GM19397 (cell line): ENCODE results near the gene RRAGB.
A peak's percentile ranks its signal among the peaks of the same experiment; 100 is the strongest.
"Not testable (repeated sequence)": the region's sequence is repeated elsewhere in the genome, so short reads cannot be mapped to it uniquely, and the experiment has no call there.

Experiments used
- ATAC-seq: cut with Tn5 transposase; IDR thresholded peaks from one replicate; pipeline ENCODE4 v1.9.1; 2021; ENCODE audit warnings: mild to moderate bottlenecking, moderate library complexity; ENCODE audit not compliant: unreplicated experiment

RRAGB gene, protein sequence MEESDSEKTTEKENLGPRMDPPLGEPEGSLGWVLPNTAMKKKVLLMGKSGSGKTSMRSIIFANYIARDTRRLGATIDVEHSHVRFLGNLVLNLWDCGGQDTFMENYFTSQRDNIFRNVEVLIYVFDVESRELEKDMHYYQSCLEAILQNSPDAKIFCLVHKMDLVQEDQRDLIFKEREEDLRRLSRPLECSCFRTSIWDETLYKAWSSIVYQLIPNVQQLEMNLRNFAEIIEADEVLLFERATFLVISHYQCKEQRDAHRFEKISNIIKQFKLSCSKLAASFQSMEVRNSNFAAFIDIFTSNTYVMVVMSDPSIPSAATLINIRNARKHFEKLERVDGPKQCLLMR

DNA sequence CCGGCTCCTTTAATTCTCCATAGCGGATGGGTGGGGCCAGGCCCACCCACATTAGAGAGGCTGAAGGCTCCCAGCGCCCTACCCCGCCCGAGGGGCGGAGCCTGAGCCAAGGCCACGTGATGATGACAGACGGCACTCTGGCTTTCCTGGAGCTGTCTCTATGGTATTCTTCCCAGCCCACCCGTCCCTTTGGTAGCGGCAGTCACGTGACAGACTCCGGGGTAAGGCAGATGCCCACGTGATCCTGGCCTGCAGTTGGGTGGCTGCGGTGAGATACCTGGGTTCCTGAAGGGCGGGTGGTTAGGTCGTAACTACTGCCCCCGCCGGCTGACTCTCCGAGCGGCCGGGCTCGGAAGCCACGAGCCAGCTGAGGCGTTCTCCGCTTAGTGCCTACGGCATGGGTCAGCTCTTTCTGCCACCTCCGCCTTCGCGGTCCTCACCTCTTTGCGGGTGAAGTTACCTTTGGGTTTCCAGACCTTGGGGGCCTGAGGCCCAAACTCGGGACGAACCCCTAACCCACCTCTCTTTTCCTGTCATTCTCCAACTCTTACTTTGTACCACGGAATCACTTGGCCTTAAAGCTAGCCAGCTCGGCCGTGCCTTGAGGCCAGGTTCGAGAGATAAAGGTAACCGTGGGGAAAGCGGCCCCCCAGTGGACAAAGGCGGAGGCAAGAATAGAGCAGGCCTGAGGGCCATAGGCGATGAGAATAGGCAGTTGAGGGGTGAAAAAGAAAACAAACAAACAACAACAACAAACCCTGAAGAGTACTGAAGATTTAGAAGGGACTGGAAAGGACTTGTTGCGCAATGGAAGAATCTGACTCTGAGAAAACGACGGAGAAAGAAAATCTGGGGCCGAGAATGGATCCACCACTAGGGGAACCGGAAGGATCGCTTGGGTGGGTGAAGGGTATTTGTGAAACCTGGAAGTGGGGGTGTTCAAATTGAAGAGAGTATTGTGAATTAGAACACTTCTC, at the start of gene RRAGB:
Gene RRAGB (plus strand): TSS at position 229 of the 977 bp plus-strand sequence. CDS start 579 bp downstream, at position 808.
- ATAC-seq: peak; percentile 99

DNA sequence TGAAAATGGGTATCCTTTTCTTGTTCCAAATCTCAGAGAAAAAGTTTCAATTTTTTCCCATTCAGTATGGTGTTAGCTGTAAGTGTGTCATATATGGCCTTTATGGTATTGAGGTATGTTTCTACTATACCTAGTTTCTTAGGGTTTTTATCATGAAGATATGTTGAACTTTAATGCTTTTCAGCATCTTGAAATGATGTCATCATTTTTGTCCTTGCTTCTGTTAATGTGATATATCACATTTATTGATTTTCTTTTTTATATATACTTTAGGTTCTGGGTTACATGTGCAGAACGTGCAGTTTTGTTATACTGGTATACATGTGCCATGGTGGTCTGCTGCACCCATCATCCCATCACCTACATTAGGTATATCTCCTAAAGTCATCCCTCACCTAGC, 49.5 kb upstream of the RRAGB start:
- no peak for ATAC-seq

DNA sequence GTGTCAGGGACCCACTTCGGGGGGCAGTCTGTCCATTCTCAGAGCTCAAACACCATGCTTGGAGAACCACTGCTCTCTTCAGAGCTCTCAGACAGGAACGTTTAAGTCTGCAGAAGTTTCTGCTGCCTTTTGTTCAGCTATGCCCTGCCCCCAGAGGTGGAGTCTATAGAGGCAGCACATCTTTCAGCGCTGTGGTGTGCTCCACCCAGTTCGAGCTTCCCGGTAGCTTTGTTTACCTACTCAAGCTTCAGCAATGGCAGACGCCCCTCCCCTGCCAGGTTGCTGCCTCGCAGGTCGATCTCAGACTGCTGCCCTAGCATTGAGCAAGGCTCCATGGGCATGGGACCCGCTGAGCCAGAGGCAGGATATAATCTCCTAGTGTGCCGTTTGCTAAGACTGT, 29.0 kb upstream of the RRAGB start:
- ATAC-seq: not testable (repeated sequence)

DNA sequence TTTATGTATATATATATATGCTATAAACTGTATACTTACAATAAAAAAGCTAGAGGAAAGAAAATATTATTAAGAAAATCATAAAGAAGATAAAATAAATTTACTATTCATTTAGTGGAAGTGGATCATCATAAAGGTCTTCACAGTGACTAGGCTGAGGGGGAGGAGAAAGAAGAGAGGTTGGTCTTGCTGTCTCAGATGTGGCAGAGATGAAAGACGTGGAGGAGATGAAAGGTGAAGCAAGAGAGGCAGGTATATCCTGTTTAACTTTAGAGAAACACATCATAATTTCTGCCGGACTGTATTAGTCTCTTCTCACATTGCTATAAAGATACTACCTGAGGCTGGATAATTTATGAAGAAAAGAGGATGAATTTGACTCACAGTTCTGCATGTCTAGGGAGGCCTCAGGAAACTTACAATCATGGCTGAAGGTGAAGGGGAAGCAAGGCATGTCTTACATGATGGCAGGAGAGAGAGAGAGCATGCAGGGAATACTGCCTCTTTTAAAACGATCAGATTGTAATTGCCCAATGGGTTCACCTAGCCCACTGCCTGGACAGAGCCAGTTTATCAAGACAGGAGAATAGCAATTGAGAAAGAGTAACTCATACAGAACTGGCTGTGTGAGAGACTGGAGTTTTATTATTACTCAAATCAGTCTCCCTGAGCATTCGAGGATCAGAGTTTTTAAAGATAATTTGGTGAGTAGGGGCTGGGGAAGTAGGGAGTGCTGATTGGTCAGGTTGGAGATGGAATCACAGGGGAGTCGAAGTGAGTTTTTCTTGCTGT, 22.1 kb upstream of the RRAGB start:
- no peak for ATAC-seq

DNA sequence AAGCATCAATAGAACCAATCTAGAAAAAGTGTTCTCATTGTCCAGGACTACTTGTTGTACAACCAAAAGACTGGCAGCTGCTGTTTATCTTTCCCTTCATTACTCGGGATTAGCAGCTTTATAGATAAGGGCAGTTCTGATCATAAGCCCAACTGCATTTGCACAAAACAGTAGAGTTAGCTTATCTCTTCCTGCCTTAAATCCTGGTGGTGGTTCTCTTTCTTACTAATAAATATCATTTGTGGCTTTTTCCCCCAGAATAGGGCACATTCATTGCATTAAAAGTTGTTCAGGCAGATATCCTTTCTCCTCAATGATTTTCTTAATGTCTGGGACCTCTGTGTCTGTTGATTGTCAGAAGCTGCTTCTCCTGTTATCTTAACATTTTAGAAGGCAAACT, 20.2 kb upstream of the RRAGB start:
- no peak for ATAC-seq

DNA sequence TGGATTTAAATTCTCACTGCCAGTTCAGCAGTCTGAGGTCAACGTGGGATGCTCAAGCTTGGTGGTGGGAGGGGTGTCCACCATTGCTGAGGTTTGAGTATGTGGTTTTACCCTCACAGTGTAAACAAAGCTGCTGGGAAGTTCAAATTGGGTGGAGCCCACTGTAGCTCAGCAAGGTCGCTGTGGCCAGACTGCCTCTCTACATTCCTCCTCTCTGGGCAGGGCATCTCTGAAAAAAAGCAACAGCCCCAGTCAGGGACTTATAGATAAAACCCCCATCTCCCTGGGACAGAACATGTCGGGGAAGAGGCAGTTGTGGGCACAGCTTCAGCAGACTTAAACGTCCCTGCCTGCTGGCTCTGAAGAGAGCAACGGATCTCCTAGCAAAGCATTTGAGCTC, 14.9 kb upstream of the RRAGB start:
- no peak for ATAC-seq

DNA sequence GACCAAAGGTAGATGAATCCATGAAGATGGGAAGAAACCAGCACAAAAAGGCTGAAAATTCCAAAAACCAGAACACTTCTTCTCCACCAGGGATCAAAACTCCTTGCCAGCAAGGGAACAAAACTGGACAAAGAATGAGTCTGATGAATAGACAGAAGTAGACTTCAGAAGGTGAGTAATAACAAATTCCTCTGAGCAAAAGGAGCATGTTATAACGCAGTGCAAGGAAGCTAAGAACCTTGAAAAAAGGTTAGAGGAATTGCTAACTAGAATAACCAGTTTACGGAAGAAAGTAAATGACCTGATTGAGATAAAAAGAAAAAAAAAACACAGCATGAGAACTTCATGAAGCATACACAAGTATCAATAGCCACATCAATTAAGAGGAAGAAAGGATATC, 14.1 kb upstream of the RRAGB start:
- ATAC-seq: not testable (repeated sequence)

DNA sequence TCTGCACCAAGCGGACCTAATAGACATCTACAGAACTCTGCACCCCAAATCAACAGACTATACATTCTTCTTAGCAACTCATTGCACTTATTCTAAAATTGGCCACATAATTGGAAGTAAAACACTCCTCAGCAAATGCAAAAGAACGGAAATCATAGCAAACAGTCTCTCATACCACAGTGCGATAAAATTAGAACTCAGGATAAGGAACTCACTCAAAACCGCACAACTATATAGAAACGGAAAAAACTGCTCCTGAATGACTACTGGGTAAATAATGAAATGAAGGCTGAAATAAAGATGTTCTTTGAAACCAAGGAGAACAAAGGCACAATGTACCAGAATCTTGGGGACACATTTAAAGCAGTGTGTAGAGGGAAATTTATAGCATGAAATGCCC, 12.5 kb upstream of the RRAGB start:
- ATAC-seq: not testable (repeated sequence)

DNA sequence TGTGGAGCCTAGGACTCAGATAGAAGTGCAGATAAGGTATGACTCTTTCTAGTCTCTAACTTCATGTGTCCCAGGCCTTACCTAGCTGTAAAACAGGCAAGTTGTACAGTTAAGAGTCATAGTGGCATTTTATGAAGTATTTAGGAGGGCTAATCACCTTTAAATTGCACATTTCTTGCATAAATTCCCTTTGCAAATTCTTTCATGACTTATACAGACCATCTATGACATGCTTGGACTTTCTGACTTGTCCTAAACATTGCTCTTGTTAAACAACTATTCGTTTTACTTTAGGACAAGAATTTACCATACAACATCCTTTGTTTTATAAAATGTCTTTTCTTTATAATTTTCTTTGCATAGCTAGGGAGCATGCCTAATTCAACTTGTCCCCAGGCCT, 7.8 kb upstream of the RRAGB start:
- ATAC-seq: no peak

DNA sequence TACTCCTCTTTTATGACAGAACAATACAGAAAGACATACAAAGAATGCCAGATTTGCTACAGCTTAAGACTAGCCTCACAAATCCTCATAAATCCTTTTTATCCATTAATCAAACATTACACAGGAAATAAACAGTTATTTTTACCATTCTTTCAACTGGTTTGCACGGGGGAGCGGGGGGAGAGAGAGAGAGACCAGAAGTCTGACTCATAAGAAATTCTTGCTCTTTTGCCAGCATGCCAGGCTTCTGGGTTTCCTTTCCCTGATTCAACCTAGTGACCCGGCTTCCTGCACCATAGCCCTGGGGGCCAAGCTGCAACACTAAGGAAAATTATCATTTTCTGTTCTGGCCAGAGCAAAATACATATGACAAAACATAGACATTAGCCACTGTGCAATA, 6.8 kb upstream of the RRAGB start:
- ATAC-seq: no peak

DNA sequence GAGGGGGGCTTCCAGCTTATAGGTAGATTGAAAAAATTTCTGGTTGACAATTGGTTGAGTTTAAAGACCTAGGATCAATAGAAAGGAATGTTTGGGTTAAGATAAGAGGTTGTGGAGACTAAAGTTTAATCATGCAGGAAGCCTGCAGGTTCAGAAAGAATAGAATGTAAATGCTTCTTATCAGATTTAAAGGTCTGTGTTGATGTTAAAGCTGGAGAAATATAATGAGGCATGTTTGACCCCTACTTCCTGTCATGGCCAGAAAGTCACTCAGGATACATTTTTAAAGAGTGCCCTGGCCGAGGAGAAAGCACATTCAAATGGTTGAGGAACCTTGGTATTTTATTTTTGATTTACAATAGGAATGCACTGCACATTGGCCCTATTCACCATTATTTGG, 3.9 kb upstream of the RRAGB start:
- no peak for ATAC-seq

DNA sequence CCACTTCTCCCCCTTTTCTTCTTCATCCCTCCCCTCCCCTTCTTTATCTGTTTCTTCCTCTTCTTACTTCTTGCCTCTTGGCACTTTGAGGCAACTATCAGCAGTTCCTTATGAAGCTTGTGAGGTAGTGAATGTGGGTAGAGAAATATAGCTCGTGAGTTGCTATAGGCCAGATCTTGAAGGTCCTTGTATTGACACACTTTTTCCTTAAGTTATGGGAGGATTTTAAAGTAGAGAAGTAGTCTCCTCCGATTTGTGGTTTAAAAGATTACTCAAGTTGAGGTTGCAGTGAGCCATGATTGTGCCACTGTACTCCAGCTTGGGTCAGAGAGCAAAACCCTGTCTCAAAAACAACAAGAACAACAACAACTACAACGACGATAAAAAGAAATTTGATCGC, 3.4 kb upstream of the RRAGB start:
- ATAC-seq: no peak

DNA sequence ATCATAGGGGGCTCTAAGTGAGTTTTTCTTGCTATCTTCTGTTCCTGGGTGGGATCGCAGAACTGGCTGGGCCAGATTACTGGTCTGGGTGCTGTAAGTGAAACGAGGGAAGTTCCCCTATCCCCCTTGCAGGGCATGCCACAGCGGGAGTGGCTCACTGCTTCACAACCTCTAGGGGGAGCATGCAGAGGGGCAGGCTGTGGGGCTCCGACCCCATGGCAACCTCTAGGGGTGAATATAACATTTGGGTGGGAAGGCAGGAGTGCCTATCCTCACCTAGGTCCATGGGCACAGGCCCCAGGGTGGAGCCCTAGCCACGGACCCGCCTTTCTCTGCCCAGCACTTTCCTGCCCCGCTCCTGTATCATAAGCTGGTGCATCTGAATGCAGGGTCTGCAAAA, 1.7 kb upstream of the RRAGB start:
- no peak for ATAC-seq

DNA sequence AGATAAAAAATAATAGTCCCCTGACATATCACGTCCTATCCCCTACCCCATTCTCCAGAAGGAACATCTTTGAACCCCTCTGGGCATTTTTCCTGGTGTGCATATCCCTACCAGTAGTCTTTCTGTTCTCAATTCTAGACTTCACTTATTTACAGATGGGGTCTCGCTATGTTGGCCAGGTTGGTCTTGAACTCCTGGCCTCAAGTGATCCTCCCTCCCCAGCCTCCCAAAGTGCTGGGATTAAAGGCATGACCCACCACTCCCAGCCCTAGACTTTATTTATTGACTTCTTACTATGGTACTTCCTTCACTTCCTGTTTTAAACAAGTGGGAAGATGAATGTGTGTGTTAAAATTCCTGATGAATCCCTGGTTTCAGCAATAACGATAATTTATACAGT, 612 bp upstream of the RRAGB start:
- no peak for ATAC-seq

DNA sequence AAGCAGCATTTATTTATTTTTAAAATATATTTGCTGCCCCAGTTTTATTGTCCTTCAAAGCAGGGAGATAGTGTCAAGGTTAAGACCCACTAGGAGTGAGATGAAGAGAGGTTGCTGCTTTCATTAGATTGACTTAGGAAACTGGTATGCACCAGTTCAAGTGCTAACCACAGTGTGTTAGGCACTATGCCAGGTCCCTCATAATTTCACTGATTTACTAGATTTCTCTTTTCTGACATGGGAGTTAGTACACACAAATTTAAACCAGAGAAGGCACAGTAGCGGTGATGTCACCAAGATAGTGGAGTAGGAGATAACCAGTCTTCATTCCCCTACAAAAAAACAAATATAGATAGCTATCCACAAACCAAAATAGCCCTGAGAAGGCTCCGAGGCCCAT, 14.3 kb downstream of the RRAGB start:
- ATAC-seq: no peak

DNA sequence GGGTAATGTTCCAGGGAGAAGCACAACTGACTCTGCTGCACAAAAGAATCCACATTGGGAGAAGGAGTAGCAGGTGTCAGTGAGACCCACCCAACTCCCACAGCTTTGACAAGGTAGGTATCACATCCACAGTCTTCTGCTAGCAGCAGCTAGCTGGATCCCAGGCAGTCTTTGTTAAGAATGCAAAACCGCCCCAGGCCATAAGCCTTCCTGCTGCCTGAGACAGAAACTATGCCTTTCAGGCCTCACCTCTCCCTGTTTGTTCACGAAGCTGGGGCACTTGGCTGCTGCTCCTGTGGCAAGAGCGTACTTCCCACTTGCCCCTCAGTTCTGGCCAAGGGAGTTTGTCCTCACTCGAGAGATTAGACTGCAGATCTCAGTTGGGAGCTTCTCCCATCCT, 21.4 kb downstream of the RRAGB start:
- ATAC-seq: no peak

DNA sequence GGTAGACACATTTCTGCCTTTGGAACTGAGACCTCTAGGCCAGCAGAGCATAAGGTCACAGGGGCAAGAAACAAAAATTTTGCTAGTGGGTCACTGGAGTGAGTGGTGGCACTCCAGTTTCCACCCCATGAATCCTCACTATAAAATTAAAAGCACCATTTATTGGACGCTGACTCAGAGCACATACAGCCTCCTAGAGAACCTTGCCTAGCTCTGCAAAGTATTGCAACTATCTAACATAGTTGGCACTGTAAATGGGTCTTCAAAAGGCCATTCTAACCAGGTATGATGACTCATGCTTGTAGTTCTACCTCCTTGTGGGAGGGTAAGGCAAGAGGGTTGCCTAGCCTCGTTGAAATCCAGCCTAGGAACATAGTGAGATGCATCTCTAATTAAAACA, 25.1 kb downstream of the RRAGB start:
- no peak for ATAC-seq

DNA sequence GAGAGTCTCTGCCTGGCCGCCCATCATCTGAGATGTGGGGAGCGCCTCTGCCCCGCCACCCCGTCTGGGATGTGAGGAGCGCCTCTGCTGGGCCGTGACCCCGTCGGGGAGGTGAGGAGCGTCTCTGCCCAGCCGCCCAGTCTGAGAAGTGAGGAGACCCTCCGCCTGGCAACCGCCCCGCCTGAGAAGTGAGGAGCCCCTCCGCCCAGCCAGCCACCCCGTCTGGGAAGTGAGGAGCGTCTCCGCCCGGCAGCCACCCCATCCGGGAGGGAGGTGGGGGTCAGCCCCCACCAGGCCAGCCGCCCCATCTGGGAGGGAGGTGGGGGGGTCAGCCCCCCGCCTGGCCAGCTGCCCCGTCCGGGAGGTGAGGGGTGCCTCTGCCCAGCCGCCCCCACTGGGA, 30.9 kb downstream of the RRAGB start:
- ATAC-seq: not testable (repeated sequence)

DNA sequence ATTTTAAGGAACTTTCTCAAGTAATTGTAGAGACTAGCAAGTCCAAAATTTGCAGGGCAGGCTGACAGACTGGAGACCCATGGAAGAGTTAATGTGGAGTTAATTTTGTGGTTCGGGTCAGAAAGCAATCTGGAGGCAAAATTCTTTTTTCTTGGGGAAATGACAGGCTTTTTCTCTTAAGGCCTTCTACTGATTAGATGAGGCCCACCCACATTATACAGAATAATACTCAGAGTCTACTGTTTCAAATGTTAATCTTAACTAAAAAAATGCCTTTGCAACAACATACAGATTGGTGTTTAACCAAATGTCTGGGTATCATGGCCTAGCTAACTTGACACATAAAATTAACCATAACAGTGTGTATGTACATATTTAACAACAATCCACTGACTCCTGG, 32.7 kb downstream of the RRAGB start:
- no peak for ATAC-seq

DNA sequence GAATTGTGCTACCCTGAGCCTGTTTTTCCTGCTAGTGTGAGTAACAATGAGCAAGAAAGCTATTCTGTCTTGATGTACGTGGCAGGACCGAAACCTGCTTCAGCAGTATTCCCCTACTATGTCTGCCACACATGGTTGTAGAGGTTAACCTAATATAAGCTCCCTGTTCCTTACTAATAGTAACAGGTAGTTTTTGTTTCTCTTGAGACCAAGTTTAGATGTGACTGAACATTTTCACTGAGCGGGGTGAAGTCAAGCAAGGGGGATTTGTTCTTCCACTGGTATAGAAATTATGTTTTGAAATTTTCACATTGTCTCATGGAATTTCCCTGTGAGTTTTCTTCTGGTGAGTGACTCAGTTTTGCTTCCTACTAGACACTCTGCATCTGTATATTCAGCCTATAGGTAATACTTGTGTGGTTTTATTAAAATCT, 37.3 kb downstream of the RRAGB start:
- peak; percentile 91 for ATAC-seq

DNA sequence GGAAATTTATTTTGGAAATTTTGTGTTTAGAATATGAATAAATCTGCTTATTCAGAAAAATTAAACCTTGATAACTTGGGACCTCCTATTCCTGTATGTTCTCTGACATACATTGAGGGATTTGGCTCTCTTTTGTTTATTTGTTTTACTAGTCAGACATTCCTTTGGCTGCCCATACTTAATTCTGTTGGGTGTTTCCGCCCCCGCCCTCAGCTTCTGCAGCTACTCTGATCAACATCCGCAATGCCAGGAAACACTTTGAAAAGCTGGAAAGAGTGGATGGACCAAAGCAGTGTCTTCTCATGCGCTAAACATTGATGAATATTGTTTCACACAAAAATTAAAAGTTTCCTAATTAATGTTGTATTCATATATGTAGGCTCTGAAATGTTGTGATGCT, 40.5 kb downstream of the RRAGB start:
- no peak for ATAC-seq
